Mucosa of stomach (tissue), 1 donor: ENCODE measurements around the gene COBL.

Experiments
- H3K27me3 ChIP-seq: one replicate; pipeline ENCODE4 v1.7.0; 2013; ENCODE audit warnings: mild to moderate bottlenecking, low read length; ENCODE audit not compliant: control insufficient read depth, insufficient read depth
- H3K36me3 ChIP-seq: one replicate; pipeline ENCODE4 v1.7.0; 2013; ENCODE audit warnings: low read length; ENCODE audit not compliant: control insufficient read depth, insufficient read depth
- H3K4me1 ChIP-seq: one replicate; pipeline ENCODE4 v1.7.0; 2013; ENCODE audit warnings: mild to moderate bottlenecking, low read length; ENCODE audit not compliant: control insufficient read depth, insufficient read depth
- H3K4me3 ChIP-seq: one replicate; pipeline ENCODE4 v1.7.0; 2013; ENCODE audit warnings: low read length
- H3K9ac ChIP-seq: one replicate; pipeline ENCODE4 v1.7.0; 2013; ENCODE audit warnings: mild to moderate bottlenecking, low read length, moderate library complexity
- H3K9me3 ChIP-seq: one replicate; pipeline ENCODE4 v1.7.0; 2013; ENCODE audit warnings: mild to moderate bottlenecking, low read length, moderate library complexity; ENCODE audit not compliant: control insufficient read depth
- donor health status: Pancreatic carcinoma.

COBL gene

DNA sequence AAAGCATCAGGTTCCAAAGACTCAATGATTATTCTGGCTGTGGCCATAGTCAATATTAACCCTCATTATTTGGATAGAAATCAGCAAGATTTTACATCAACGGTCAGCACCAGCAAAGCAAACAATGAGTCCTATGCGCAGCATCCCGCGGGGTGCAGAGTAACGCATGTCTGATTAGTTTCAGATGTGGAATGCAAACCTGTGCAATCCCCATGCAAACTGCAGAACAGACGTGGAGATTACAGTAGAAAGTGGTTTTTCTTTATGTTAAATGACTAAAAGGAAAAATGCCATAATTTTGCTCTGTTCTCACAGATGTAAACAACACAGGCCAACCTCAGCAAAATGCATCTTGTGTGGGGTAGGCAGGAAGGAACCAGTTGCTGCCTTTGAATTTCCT is 275.8 kb downstream of the COBL start:
- H3K9me3 ChIP-seq: no peaks in the 10 kb centered on the region
- no peak overlapping the region for H3K4me3 ChIP-seq
- H3K36me3 ChIP-seq: no peaks in the 10 kb centered on the region
- H3K4me1 ChIP-seq: peaks cover 7% of the 10 kb centered on the region
- H3K27me3 ChIP-seq: no peaks in the 10 kb centered on the region
- no peak overlapping the region for H3K9ac ChIP-seq

DNA sequence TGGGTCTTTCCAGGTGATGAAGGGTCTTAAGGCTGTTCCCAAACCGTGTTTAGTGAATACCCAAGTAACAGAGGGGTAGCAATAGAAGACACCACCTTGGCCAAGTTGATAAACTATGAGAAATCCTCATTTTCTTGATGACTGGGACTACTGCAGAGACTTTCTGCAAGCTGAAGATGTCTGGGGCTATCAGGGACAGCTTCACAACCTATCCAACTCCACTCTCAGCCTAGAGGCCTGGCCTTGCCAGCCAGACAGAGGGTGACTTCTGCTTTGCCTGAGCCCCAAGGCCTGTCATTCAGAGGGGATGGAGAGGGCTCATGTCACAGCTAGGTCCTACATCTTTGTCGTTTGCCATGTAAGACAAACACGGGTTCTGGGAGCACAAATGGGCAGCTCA is 278.0 kb downstream of the COBL start:
- no peak overlapping the region for H3K4me3 ChIP-seq
- no peak overlapping the region for H3K9ac ChIP-seq
- no peaks in the 10 kb centered on the region for H3K36me3 ChIP-seq
- no peaks in the 10 kb centered on the region for H3K9me3 ChIP-seq
- no peaks in the 10 kb centered on the region for H3K27me3 ChIP-seq
- peaks cover 21% of the 10 kb centered on the region for H3K4me1 ChIP-seq

GRCh38 chr7:51035716-51036115 is 280.9 kb downstream of the COBL start:
- Histone ChIP-seq H3K36me3 (no peaks in the 10 kb centered on the region), H3K4me1 (peaks cover 24% of the 10 kb centered on the region), H3K9ac (no peak overlapping the region), H3K9me3 (no peaks in the 10 kb centered on the region), H3K27me3 (no peaks in the 10 kb centered on the region), H3K4me3 (no peak overlapping the region)

DNA sequence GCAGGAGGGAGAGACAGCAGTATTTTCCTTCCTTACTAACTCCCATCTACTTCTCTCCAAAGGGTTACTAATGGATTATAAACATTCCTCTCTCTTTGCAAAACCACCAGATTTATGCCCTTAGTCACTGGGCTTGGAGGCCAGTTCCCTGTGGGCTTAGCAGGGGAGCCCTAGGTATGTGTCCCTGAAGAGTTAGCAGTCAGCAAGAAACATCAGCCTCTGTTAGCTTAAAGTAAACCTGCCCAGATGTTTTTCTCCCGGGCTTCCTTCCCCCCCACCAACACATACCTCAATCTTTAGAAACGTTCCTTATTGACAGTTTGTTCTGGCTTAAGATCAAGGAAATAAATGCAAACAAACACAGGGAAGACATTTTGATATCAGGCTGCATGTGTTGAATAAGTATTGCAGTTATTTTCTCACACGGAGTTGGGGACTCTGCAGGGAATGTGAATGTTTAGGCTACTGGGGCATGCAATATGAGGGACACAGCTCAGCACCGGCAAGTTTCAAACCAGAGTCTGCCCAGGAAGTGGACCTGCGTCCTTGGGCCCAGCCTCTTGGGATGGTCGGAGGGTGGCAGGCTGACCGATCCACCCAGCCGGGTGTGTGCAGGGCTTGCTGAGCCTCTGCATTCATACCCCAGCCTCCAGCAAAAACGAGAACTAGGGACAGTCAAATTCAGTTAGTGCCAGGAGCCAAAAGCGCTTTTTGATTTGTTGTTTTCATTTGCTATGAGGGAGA is 281.9 kb downstream of the COBL start:
- Histone ChIP-seq H3K9ac (no peak overlapping the region), H3K9me3 (no peaks in the 10 kb centered on the region), H3K36me3 (no peaks in the 10 kb centered on the region), H3K27me3 (no peaks in the 10 kb centered on the region), H3K4me3 (no peak overlapping the region), H3K4me1 (peaks cover 24% of the 10 kb centered on the region)

DNA sequence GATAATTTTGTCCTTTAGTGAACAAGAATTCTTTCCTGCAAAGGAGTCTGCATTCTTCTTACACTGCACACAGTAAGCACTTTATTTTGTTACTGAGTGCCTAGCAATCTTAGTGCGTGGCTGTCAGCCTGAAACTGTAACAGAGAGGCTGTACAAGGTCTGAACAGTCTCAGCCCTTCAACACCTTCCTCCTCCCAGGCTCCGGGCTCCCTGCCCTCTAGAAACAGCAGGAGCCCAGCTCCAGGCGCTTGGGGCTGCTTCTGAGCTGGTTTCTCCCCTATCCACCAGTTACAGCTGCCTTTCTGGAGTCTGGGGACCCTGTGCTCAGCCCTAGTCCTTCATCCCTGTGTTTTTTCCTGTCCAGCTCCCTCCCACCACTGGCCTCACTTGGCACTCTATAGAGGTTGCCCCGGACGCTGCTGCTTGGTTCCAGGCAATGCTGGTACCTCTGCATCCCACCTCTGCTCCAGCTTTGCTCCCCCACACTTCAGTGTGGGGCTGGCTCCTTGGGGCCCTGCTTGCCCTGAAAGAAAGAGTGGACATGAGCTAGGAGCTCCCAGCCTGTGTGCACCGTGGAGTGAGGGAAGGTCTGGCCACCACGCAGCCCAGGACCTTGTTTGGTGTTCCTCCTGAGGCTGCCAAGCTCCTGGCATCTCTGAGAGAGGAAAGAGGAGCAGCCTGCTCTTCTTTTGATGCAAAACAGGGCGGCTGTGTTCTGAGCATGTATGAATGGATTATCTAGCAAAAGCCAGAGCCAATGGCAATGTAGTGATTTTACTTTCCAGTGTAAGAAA is 282.7 kb downstream of the COBL start:
- Histone ChIP-seq H3K36me3 (no peaks in the 10 kb centered on the region), H3K9me3 (no peaks in the 10 kb centered on the region), H3K4me3 (no peak overlapping the region), H3K4me1 (peaks cover 24% of the 10 kb centered on the region), H3K27me3 (no peaks in the 10 kb centered on the region), H3K9ac (no peak overlapping the region)

DNA sequence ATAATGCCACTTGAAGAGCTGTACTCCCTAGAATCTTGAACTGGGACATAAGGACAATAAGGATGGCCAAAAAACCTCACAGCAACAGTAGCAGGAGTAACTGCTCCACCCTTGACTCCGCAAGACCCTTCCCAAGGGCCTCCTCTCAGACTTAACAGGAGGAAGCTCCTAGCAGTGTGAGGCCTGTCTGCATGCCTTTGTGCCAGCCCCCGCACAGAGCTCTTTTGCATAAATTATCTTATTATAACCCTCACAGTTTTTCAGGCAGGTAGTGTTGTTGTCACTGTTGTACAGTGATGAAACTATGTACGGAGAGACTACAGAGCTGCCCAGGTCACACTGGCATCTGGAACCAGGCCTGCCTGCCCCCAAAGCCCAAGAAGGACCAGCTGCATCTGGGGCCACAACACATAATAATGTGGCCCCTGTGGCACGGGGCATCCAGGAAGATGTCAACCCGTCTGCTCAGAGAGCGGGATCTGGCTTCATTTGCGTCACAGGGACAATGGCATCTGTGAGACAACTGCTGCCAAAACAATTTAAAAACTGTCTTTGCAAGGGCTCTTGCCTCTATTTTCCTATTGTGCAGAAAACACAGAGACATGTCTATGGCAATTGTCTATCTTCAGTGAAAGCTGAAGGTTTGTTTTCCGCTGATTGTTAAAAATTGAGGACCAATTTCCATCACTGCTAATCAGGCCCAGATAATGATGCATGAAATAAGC is 284.7 kb downstream of the COBL start:
- Histone ChIP-seq H3K9me3 (no peaks in the 10 kb centered on the region), H3K36me3 (peaks cover 4% of the 10 kb centered on the region), H3K4me3 (no peak overlapping the region), H3K27me3 (no peaks in the 10 kb centered on the region), H3K9ac (no peak overlapping the region), H3K4me1 (peaks cover 24% of the 10 kb centered on the region)

DNA sequence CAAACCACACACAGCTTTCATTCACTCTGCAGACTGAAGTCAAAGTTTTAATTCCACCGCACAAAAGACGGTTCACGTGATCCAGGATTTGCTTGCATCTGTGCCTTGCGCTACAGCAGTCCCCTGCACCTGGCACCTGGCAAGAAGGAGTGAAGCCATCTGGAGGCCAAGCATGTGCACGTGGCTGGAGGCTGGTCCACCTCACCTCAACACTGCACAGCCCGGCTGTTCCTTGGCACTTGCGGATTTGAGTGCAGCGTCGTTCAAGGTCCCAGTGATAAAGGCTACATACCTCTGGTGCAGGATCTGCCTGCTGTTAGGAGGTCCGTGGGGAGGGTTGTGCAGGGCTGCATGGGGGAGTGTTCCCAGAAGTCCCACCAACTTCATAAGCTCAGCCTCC is 285.4 kb downstream of the COBL start:
- H3K4me3 ChIP-seq: no peak overlapping the region
- no peaks in the 10 kb centered on the region for H3K9me3 ChIP-seq
- peaks cover 4% of the 10 kb centered on the region for H3K36me3 ChIP-seq
- H3K4me1 ChIP-seq: peaks cover 19% of the 10 kb centered on the region
- H3K9ac ChIP-seq: no peak overlapping the region
- H3K27me3 ChIP-seq: no peaks in the 10 kb centered on the region

DNA sequence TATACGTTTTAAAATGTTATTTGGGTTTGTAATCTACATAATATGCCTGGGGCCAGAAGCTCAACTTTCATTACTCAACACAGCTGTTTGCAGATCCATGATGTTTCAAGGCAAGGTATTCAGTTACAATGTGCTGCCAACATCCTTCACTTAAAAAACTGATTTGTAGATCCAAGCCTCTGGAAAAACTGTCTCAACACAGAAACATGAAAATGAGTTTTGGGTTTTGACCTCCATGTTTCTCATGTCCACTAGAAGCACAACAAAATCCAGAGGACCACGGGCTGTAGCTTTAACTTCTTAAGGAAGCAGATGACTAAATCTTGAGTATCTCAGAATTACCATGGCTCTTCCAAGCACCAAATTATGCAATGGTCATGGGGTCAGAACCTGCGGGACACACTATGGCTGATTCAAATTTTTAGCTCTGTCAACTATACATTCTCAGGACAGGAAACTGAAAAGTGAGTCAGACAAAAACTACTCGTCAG is 286.9 kb downstream of the COBL start:
- Histone ChIP-seq H3K4me1 (peaks cover 15% of the 10 kb centered on the region), H3K9me3 (no peaks in the 10 kb centered on the region), H3K36me3 (peaks cover 4% of the 10 kb centered on the region), H3K27me3 (no peaks in the 10 kb centered on the region), H3K9ac (no peak overlapping the region), H3K4me3 (no peak overlapping the region)

GRCh38 chr7:51029131-51029530 is 287.5 kb downstream of the COBL start:
- H3K9me3 ChIP-seq: no peaks in the 10 kb centered on the region
- H3K27me3 ChIP-seq: no peaks in the 10 kb centered on the region
- no peak overlapping the region for H3K4me3 ChIP-seq
- H3K36me3 ChIP-seq: peaks cover 4% of the 10 kb centered on the region
- no peak overlapping the region for H3K9ac ChIP-seq
- peaks cover 9% of the 10 kb centered on the region for H3K4me1 ChIP-seq

- Histone ChIP-seq H3K9ac (no peak overlapping the region), H3K27me3 (no peaks in the 10 kb centered on the region), H3K4me1 (no peaks in the 10 kb centered on the region), H3K36me3 (peaks cover 4% of the 10 kb centered on the region), H3K9me3 (no peaks in the 10 kb centered on the region), H3K4me3 (no peak overlapping the region)
Measured at GRCh38 chr7:51027935-51028830, 288.4 kb downstream of the COBL start.

DNA sequence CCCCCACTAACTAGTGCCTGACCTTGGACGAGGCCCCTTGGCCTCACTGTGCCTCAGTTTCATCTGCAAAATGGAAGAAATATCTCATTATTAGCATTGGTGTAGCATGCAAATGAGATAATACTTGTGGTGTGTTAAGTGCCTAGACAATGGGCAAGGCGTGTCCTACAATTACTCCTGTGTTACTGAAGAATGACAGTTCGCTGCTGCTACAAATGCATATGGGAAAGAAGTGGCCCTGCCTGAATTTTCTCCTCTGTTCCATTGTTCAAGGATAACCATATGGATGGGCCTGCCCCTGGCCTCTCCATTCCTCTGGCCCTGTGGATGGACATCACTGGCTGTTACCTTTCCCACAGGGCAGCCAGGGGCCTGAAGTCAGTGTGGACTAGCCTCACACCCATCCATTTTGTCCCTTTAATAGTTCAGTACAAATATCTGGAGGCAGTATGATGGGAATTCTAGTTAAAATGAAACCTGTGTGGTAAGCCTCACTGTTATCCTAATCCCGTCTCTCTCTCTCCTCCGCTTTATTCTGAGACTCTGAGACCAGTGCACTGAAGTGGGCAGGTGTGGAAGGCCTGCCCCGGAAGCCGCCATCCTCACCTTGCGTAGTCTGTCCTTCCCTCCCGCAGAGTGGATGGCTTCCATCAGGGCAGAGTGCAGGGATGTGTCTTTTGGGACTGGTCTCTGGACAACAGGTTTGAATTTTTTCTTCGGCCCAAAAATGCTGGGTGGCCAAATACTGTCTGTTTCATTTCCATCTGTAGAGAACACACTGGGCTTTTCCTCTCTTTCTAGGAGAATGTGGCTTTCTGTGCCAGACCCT is 289.3 kb downstream of the COBL start:
- Histone ChIP-seq H3K4me3 (no peak overlapping the region), H3K9me3 (no peaks in the 10 kb centered on the region), H3K9ac (no peak overlapping the region), H3K36me3 (peaks cover 4% of the 10 kb centered on the region), H3K4me1 (no peaks in the 10 kb centered on the region), H3K27me3 (no peaks in the 10 kb centered on the region)
